OCI-LY3 (cell line): ENCODE measurements around the gene C2CD2L.

Source experiments
- H2AFZ ChIP-seq: fragments of 200-600, 300-600 bp; shearing (Covaris generic); 2 replicates; pipeline ENCODE4 v1.6.0; 2014; ENCODE audit warnings: antibody characterized with exemption, low read depth, low read length
- H3K27ac ChIP-seq: fragments of 200-600, 300-600 bp; sonication (generic); 2 replicates; pipeline ENCODE4 v1.5.1; 2014; ENCODE audit warnings: mild to moderate bottlenecking, low read length, moderate library complexity, mixed read lengths
- H3K27me3 ChIP-seq: fragments of 200-600, 300-600 bp; sonication (generic); 2 replicates; pipeline ENCODE4 v1.6.1; 2014; ENCODE audit warnings: low read depth, low read length, mixed read lengths
- H3K36me3 ChIP-seq: fragments of 200-600, 300-600 bp; sonication (generic); replicated peaks from 2 replicates; pipeline ENCODE3; 2014; ENCODE audit warnings: low read depth, low read length, mixed read lengths
- H3K4me1 ChIP-seq: fragments of 300-600, 200-600 bp; sonication (generic); 2 replicates; pipeline ENCODE4 v1.6.1; 2014; ENCODE audit warnings: low read length, mixed read lengths
- H3K4me2 ChIP-seq: fragments of 200-600, 300-600 bp; sonication (generic); 2 replicates; pipeline ENCODE4 v1.6.1; 2014; ENCODE audit warnings: low read length, mixed read lengths
- H3K4me3 ChIP-seq: fragments of 300-600, 200-600 bp; sonication (generic); 2 replicates; pipeline ENCODE4 v1.5.1; 2014; ENCODE audit warnings: antibody characterized with exemption, mild to moderate bottlenecking, low read length, moderate library complexity
- H3K79me2 ChIP-seq: fragments of 300-600, 200-600 bp; shearing (Covaris generic); 2 replicates; pipeline ENCODE4 v1.6.1; 2014; ENCODE audit warnings: mild to moderate bottlenecking, low read length, mixed read lengths
- H3K9ac ChIP-seq: fragments of 300-600, 200-600 bp; shearing (Covaris generic); 2 replicates; pipeline ENCODE4 v1.6.0; 2014; ENCODE audit warnings: mild to moderate bottlenecking, low read length, moderate library complexity
- H3K9me3 ChIP-seq: fragments of 200-600, 300-600 bp; shearing (Covaris generic); 2 replicates; pipeline ENCODE4 v1.6.1; 2014; ENCODE audit warnings: low read length, mixed read lengths; ENCODE audit not compliant: insufficient read depth
- H4K20me1 ChIP-seq: fragments of 200-600, 300-600 bp; sonication (generic); 2 replicates; pipeline ENCODE4 v1.6.1; 2016; ENCODE audit warnings: low read length, mixed read lengths; ENCODE audit not compliant: insufficient read depth
- CTCF ChIP-seq: fragments of 200-600, 300-600 bp; sonication (generic); IDR thresholded peaks from 2 replicates; pipeline ENCODE4 v1.5.1; 2014; ENCODE audit warnings: antibody characterized with exemption, low read length, low read depth
- EZH2phosphoT487 ChIP-seq: fragments of 200-600 bp; shearing (Covaris generic); IDR thresholded peaks from 2 replicates; pipeline ENCODE4 v1.6.1; 2018; ENCODE audit warnings: antibody characterized with exemption, mixed run types, low read depth

The C2CD2L gene

GRCh38 chr11:119109843-119110242 lies 2.7 kb downstream of the C2CD2L start:
- Histone ChIP-seq H3K36me3 (peaks cover 9% of the 10 kb centered on the region), H3K4me2 (no peak overlapping the region), H4K20me1 (no peaks in the 10 kb centered on the region), H3K9me3 (no peaks in the 10 kb centered on the region), H3K27ac (no peak overlapping the region), H2AFZ (no peak overlapping the region), H3K27me3 (no peaks in the 10 kb centered on the region), H3K79me2 (peaks cover 26% of the 10 kb centered on the region; the same call in 1 of the 2 replicates), H3K4me3 (no peak overlapping the region), H3K9ac (no peak overlapping the region), H3K4me1 (peaks cover 19% of the 10 kb centered on the region)
- TF ChIP-seq EZH2phosphoT487 (no peak), CTCF (no peak)

DNA sequence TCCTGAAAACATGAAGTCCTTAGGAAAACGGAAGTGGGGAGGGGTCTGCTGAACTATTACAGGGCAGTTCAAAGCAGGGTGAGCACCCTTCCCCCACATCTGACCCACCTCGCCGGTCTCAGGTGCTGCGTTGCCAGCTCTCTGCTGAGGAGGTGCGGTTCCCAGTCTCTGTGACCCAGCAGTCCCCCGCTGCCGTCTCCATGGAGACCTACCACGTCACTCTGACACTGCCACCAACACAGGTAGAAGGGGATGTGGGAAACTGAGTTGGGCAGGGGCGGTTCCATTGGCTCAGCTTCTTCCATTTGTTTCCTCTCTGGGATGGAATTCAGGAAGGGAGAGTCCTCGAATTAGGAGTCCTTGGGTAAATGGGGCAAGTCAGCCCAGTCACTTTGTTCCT lies 3.3 kb downstream of the C2CD2L start:
- Histone ChIP-seq H3K36me3 (peaks cover 9% of the 10 kb centered on the region), H3K27ac (no peak overlapping the region), H3K4me1 (peaks cover 19% of the 10 kb centered on the region), H4K20me1 (no peaks in the 10 kb centered on the region), H3K4me3 (no peak overlapping the region), H3K4me2 (no peak overlapping the region), H2AFZ (no peak overlapping the region), H3K9me3 (no peaks in the 10 kb centered on the region), H3K27me3 (no peaks in the 10 kb centered on the region), H3K9ac (no peak overlapping the region), H3K79me2 (peaks cover 26% of the 10 kb centered on the region; the same call in 1 of the 2 replicates)
- no peak for TF ChIP-seq EZH2phosphoT487

- no peak overlapping the region for H3K4me3 ChIP-seq
- no peaks in the 10 kb centered on the region for H3K9me3 ChIP-seq
- peaks cover 14% of the 10 kb centered on the region for H3K4me1 ChIP-seq
- H3K36me3 ChIP-seq, result peaks cover 9% of the 10 kb centered on the region
- TF ChIP-seq EZH2phosphoT487, result no peak
- no peak for TF ChIP-seq CTCF
- H4K20me1 ChIP-seq, result no peaks in the 10 kb centered on the region
- no peaks in the 10 kb centered on the region for H3K27me3 ChIP-seq
- no peak overlapping the region for H3K27ac ChIP-seq
- H2AFZ ChIP-seq, result no peak overlapping the region
- no peak overlapping the region for H3K4me2 ChIP-seq
- peaks cover 26% of the 10 kb centered on the region; the same call in 1 of the 2 replicates for H3K79me2 ChIP-seq
- H3K9ac ChIP-seq, result no peak overlapping the region
Measured at GRCh38 chr11:119111361-119111925, 4.3 kb downstream of the C2CD2L start.

GRCh38 chr11:119112314-119113020 lies 5.3 kb downstream of the C2CD2L start:
- TF ChIP-seq EZH2phosphoT487, result no peak
- no peak for TF ChIP-seq CTCF
- Histone ChIP-seq H3K36me3 (peaks cover 9% of the 10 kb centered on the region), H3K4me1 (peaks cover 10% of the 10 kb centered on the region)

More at GRCh38 chr11:119112314-119113020, 5.3 kb downstream of the C2CD2L start:
- Histone ChIP-seq H3K4me3 (no peak overlapping the region), H3K79me2 (peaks cover 24% of the 10 kb centered on the region; the same call in 1 of the 2 replicates), H4K20me1 (no peaks in the 10 kb centered on the region), H3K4me2 (no peak overlapping the region), H3K27me3 (no peaks in the 10 kb centered on the region), H2AFZ (no peak overlapping the region), H3K9me3 (no peaks in the 10 kb centered on the region), H3K27ac (no peak overlapping the region), H3K9ac (no peak overlapping the region)
